ENCODE measurements around the gene PRRG2. TPM values are rescaled to one million over a fixed set of nuclear protein-coding genes. Genes with fewer than 3 reads are reported as not detected.

PRRG2 gene
- total and polyA plus RNA-seq, 2 of the 13 experiments (the other 11 are each of a cell fraction or from before 2014, with no cell fraction given) = 0.66 to 0.82 TPM

GRCh38 chr19:49590071-49590970 lies 9.2 kb downstream of the PRRG2 start (continued):
- peak; percentile 67; the same call in 1 of the 2 replicates for TF ChIP-seq KLF9 (CRISPR knock-in tag; IDR thresholded peaks at IDR 0.05; ENCODE audit: low read depth)
- peak; percentile 87; the same call in 1 of the 2 replicates for TF ChIP-seq NFKB2 (CRISPR knock-in tag; IDR thresholded peaks at IDR 0.05; ENCODE audit: borderline replicate concordance)
- TF ChIP-seq ELF4 (CRISPR knock-in tag; IDR thresholded peaks at IDR 0.05; ENCODE audit: borderline replicate concordance) = no peak
- TF ChIP-seq TOE1 (CRISPR knock-in tag; IDR thresholded peaks at IDR 0.05) = no peak
- TF ChIP-seq TBX3 (IDR thresholded peaks at IDR 0.05; ENCODE audit: borderline replicate concordance) = no peak
- TF ChIP-seq, protein P1, sequence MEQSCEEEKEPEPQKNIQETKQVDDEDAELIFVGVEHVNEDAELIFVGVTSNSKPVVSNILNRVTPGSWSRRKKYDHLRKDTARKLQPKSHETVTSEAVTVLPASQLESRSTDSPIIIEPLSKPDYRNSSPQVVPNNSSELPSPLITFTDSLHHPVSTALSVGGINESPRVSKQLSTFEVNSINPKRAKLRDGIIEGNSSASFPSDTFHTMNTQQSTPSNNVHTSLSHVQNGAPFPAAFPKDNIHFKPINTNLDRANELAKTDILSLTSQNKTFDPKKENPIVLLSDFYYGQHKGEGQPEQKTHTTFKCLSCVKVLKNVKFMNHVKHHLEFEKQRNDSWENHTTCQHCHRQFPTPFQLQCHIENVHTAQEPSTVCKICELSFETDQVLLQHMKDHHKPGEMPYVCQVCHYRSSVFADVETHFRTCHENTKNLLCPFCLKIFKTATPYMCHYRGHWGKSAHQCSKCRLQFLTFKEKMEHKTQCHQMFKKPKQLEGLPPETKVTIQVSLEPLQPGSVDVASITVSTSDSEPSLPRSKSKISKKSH (CRISPR knock-in tag; IDR thresholded peaks at IDR 0.05; ENCODE audit: borderline replicate concordance) = peak; percentile 19; the same call in 1 of the 2 replicates
- no peak for TF ChIP-seq EHMT2 (IDR thresholded peaks at IDR 0.05; ENCODE audit: borderline replicate concordance, low read depth, low read length)
- TF ChIP-seq ZNF101 (CRISPR knock-in tag; IDR thresholded peaks at IDR 0.05; ENCODE audit: borderline replicate concordance, low read depth) = no peak
- TF ChIP-seq NBN (conservative IDR thresholded peaks at IDR 0.05) = no peak
- peak; percentile 95; the same call in 1 of the 2 replicates for TF ChIP-seq FOXO4 (CRISPR knock-in tag; conservative IDR thresholded peaks at IDR 0.05)
- TF ChIP-seq, protein P2, sequence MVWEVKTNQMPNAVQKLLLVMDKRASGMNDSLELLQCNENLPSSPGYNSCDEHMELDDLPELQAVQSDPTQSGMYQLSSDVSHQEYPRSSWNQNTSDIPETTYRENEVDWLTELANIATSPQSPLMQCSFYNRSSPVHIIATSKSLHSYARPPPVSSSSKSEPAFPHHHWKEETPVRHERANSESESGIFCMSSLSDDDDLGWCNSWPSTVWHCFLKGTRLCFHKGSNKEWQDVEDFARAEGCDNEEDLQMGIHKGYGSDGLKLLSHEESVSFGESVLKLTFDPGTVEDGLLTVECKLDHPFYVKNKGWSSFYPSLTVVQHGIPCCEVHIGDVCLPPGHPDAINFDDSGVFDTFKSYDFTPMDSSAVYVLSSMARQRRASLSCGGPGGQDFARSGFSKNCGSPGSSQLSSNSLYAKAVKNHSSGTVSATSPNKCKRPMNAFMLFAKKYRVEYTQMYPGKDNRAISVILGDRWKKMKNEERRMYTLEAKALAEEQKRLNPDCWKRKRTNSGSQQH (CRISPR knock-in tag; IDR thresholded peaks at IDR 0.05; ENCODE audit: low read depth) = no peak; the same call in 1 of the 2 replicates
- TF ChIP-seq ZNF34 (CRISPR knock-in tag; IDR thresholded peaks at IDR 0.05; ENCODE audit: borderline replicate concordance) = no peak
- TF ChIP-seq ZNF749 (CRISPR knock-in tag; IDR thresholded peaks at IDR 0.05; ENCODE audit: borderline replicate concordance) = no peak; the same call in 1 of the 2 replicates
- TF ChIP-seq ARID3A (IDR thresholded peaks at IDR 0.05; ENCODE audit: low read depth, low read length) = no peak
- TF ChIP-seq, protein P3, sequence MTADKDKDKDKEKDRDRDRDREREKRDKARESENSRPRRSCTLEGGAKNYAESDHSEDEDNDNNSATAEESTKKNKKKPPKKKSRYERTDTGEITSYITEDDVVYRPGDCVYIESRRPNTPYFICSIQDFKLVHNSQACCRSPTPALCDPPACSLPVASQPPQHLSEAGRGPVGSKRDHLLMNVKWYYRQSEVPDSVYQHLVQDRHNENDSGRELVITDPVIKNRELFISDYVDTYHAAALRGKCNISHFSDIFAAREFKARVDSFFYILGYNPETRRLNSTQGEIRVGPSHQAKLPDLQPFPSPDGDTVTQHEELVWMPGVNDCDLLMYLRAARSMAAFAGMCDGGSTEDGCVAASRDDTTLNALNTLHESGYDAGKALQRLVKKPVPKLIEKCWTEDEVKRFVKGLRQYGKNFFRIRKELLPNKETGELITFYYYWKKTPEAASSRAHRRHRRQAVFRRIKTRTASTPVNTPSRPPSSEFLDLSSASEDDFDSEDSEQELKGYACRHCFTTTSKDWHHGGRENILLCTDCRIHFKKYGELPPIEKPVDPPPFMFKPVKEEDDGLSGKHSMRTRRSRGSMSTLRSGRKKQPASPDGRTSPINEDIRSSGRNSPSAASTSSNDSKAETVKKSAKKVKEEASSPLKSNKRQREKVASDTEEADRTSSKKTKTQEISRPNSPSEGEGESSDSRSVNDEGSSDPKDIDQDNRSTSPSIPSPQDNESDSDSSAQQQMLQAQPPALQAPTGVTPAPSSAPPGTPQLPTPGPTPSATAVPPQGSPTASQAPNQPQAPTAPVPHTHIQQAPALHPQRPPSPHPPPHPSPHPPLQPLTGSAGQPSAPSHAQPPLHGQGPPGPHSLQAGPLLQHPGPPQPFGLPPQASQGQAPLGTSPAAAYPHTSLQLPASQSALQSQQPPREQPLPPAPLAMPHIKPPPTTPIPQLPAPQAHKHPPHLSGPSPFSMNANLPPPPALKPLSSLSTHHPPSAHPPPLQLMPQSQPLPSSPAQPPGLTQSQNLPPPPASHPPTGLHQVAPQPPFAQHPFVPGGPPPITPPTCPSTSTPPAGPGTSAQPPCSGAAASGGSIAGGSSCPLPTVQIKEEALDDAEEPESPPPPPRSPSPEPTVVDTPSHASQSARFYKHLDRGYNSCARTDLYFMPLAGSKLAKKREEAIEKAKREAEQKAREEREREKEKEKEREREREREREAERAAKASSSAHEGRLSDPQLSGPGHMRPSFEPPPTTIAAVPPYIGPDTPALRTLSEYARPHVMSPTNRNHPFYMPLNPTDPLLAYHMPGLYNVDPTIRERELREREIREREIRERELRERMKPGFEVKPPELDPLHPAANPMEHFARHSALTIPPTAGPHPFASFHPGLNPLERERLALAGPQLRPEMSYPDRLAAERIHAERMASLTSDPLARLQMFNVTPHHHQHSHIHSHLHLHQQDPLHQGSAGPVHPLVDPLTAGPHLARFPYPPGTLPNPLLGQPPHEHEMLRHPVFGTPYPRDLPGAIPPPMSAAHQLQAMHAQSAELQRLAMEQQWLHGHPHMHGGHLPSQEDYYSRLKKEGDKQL (CRISPR knock-in tag; IDR thresholded peaks at IDR 0.05; ENCODE audit: low read depth) = no peak

All from HepG2 (cell line).